ENCODE measurements around the gene DZANK1.
"Not testable (repeated sequence)": the region's sequence is repeated elsewhere in the genome, so short reads cannot be mapped to it uniquely, and the experiment has no call there.

The DZANK1 gene

DNA sequence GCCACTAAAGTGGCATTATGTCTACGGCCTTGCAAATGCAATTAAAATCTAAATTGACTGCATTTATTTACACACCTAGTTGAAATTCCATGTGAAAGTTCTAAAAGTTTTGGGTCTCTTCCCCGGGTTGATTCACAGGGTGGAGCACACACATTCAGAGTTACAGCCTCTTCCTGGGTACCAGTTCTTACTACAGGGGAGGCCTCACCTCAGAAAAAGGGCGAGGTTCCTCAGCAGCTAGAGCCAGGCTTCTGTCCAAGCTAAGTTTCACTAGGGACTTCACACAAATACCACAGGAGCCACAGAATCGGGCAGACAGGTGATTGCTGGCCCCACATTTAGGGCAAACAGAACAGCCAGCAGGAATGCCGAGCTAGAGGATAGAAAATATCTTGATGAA is 52.7 kb downstream of the DZANK1 start:
- TF ChIP-seq PAX5 (IDR thresholded peaks at IDR 0.05; ENCODE audit: insufficient read depth, low read length, severe bottlenecking) (no peak), TAF1 (IDR thresholded peaks at IDR 0.05; ENCODE audit: low read depth, low read length) (no peak), POLR2A (IDR thresholded peaks at IDR 0.05; ENCODE audit: low read depth, low read length) (no peak), POLR2AphosphoS5 (IDR thresholded peaks at IDR 0.05; ENCODE audit: low read depth, low read length) (no peak), SPI1 (IDR thresholded peaks at IDR 0.05; ENCODE audit: low read depth, low read length) (no peak), POU2F2 (IDR thresholded peaks at IDR 0.05; ENCODE audit: low read depth, low read length) (no peak)
- DNase-seq (ENCODE audit: insufficient read length, low spot score), result no peak
- no peak for FAIRE-seq

DNA sequence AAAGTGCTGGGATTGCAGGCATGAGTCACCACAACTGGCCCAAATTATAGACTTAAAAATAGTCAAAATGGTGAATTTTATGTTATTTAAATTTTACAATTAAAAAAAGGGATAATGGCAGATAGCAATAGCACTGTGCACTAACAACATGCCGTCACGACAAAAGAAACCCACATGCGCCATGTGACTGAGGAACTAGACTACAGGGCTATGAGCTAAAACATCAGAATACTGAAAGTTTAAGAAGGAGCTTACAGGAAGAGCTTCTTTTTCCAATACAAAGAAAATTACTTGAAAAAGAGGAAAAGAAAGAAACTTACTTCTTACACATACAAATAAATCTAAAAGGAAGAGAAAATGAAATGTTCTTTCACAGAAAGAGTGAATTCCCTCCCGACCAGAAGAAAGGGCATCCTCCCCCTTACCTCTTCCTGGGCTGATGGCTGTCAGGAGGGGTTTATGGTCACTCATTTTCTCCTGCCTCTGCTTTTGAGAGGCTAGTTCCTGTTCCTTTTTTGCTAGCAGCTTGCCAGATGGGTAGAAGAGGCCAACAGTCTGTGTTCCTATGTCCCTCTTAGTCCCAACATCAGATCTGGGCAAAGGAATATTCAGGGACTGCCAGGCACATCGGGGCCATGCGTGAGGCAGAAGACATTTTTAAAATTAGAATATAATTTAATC is 54.5 kb downstream of the DZANK1 start:
- FAIRE-seq, result peak; percentile 51
- TF ChIP-seq POU2F2 (IDR thresholded peaks at IDR 0.05; ENCODE audit: low read depth, low read length) (peak; percentile 42; the same call in 1 of the 2 replicates), POLR2AphosphoS5 (IDR thresholded peaks at IDR 0.05; ENCODE audit: low read depth, low read length) (no peak), PAX5 (IDR thresholded peaks at IDR 0.05; ENCODE audit: insufficient read depth, low read length, severe bottlenecking) (no peak), SPI1 (IDR thresholded peaks at IDR 0.05; ENCODE audit: low read depth, low read length) (peak; percentile 74), TAF1 (IDR thresholded peaks at IDR 0.05; ENCODE audit: low read depth, low read length) (peak; percentile 45; the same call in 1 of the 2 replicates), POLR2A (IDR thresholded peaks at IDR 0.05; ENCODE audit: low read depth, low read length) (no peak)
- DNase-seq (ENCODE audit: insufficient read length, low spot score), result no peak

DNA sequence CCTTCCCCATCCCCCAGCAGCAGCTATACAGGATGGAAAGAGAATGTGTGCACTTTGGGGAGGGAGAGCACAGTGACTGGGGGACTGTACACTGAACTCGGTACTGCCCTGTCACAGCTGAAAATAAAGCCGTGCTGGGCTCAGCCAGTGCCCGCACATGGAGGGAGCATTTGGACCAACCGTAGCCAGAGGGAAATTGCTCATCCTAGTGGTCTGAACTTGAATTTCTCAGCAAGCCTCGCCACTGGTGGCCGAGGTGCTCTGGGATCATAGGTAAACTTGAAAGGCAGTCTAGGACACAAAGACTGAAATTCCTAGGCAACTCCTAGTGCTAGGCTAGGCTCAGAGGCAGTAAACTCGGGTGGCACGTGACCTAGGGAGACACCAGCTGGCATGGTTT is 61.0 kb downstream of the DZANK1 start:
- no peak for FAIRE-seq
- no peak for TF ChIP-seq SPI1 (IDR thresholded peaks at IDR 0.05; ENCODE audit: low read depth, low read length)
- TF ChIP-seq POLR2AphosphoS5 (IDR thresholded peaks at IDR 0.05; ENCODE audit: low read depth, low read length), result no peak
- TF ChIP-seq TAF1 (IDR thresholded peaks at IDR 0.05; ENCODE audit: low read depth, low read length), result no peak
- TF ChIP-seq POU2F2 (IDR thresholded peaks at IDR 0.05; ENCODE audit: low read depth, low read length), result no peak
- no peak for TF ChIP-seq PAX5 (IDR thresholded peaks at IDR 0.05; ENCODE audit: insufficient read depth, low read length, severe bottlenecking)
- no peak for TF ChIP-seq POLR2A (IDR thresholded peaks at IDR 0.05; ENCODE audit: low read depth, low read length)
- DNase-seq (ENCODE audit: insufficient read length, low spot score), result no peak

DNA sequence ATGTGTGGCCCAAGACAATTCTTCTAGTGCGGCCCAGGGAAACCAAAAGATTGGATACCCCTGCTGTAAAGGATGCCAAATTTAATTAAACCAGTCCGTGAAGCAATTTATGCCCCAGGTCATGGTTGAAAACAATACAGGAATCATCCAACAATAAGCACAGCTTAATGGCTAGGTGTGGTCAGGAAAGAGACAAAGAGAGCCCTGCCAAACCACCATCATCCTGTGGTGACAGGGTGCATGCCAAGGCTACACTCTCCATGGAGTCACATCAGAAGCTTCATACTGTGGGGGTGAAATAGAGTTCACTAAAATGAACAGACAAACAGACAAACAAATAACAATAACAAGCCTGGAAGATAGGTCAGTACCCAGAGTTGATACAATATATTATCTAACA is 62.7 kb downstream of the DZANK1 start:
- FAIRE-seq, result no peak
- TF ChIP-seq POU2F2 (IDR thresholded peaks at IDR 0.05; ENCODE audit: low read depth, low read length) (no peak), POLR2A (IDR thresholded peaks at IDR 0.05; ENCODE audit: low read depth, low read length) (no peak), PAX5 (IDR thresholded peaks at IDR 0.05; ENCODE audit: insufficient read depth, low read length, severe bottlenecking) (no peak), TAF1 (IDR thresholded peaks at IDR 0.05; ENCODE audit: low read depth, low read length) (no peak), SPI1 (IDR thresholded peaks at IDR 0.05; ENCODE audit: low read depth, low read length) (no peak), POLR2AphosphoS5 (IDR thresholded peaks at IDR 0.05; ENCODE audit: low read depth, low read length) (no peak)
- DNase-seq (ENCODE audit: insufficient read length, low spot score), result no peak

DNA sequence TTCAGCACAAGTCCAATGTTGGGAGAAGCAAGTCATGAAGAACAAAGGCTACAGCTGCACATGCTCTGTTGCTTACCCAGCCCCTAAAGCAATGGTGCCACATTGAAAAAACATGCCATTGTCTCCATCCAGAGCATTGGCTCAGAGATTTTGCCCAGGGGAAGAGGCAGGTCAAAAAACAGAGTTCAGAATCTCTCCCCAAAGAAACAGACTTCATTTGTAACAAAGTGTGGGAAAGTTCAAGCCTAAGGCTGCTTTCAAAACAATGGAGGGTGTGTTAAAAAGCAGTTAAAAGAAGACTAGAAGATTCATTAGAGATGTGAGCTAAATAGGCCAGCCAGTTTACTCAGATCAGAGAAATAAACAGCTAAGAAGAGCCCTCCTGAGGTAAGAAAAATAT is 63.6 kb downstream of the DZANK1 start:
- FAIRE-seq, result no peak

DNA sequence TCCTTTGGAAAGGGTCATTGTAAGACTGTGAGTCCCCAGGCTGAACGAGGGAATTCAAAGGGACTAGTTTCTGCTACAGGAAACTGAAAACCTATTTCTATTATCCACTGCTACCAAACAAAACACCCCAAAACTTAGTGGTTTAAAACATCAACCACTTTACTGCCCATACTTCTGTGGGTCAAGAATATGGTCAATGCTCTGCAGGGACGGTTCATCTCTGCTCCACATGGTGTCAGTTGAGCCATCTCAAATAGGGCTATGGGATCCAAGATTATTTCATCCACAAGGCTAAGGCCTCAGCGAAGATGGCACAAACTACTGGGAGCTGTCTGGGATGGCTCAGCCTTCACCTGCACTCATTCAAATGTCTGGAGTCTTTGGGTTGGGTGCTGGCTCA is 65.5 kb downstream of the DZANK1 start:
- FAIRE-seq, result no peak

More for the DNA sequence above, 63.6 kb downstream of the DZANK1 start:
- DNase-seq (ENCODE audit: insufficient read length, low spot score), result no peak
- TF ChIP-seq SPI1 (IDR thresholded peaks at IDR 0.05; ENCODE audit: low read depth, low read length), result no peak
- no peak for TF ChIP-seq TAF1 (IDR thresholded peaks at IDR 0.05; ENCODE audit: low read depth, low read length)
- no peak for TF ChIP-seq POLR2A (IDR thresholded peaks at IDR 0.05; ENCODE audit: low read depth, low read length)
- no peak for TF ChIP-seq POU2F2 (IDR thresholded peaks at IDR 0.05; ENCODE audit: low read depth, low read length)
- no peak for TF ChIP-seq POLR2AphosphoS5 (IDR thresholded peaks at IDR 0.05; ENCODE audit: low read depth, low read length)
- TF ChIP-seq PAX5 (IDR thresholded peaks at IDR 0.05; ENCODE audit: insufficient read depth, low read length, severe bottlenecking), result no peak

DNA sequence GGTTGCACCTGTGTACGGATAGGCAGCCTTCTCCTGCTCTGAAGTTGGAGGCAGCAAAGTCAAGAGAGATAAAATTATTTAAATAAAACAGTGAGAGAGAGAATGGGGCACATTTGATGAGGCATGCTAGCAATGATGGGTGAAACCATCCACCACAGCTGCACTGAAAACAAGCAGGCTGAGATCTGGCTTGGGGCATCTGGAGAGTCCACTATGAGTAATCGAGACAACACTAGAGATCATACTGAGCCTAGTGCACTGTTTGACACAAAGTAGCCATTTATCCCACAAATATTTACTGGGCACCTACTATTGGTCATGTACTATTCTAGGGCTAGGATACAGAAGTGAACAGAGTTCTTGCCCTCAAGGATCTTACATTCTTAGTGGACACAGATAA is 66.4 kb downstream of the DZANK1 start:
- DNase-seq (ENCODE audit: insufficient read length, low spot score) (no peak), FAIRE-seq (no peak)
- TF ChIP-seq POU2F2 (IDR thresholded peaks at IDR 0.05; ENCODE audit: low read depth, low read length), result no peak
- TF ChIP-seq TAF1 (IDR thresholded peaks at IDR 0.05; ENCODE audit: low read depth, low read length), result no peak
- TF ChIP-seq SPI1 (IDR thresholded peaks at IDR 0.05; ENCODE audit: low read depth, low read length), result no peak
- no peak for TF ChIP-seq PAX5 (IDR thresholded peaks at IDR 0.05; ENCODE audit: insufficient read depth, low read length, severe bottlenecking)
- no peak for TF ChIP-seq POLR2A (IDR thresholded peaks at IDR 0.05; ENCODE audit: low read depth, low read length)
- no peak for TF ChIP-seq POLR2AphosphoS5 (IDR thresholded peaks at IDR 0.05; ENCODE audit: low read depth, low read length)

More for the DNA sequence above, 65.5 kb downstream of the DZANK1 start:
- TF ChIP-seq PAX5 (IDR thresholded peaks at IDR 0.05; ENCODE audit: insufficient read depth, low read length, severe bottlenecking) (no peak), SPI1 (IDR thresholded peaks at IDR 0.05; ENCODE audit: low read depth, low read length) (no peak), POLR2AphosphoS5 (IDR thresholded peaks at IDR 0.05; ENCODE audit: low read depth, low read length) (no peak), POU2F2 (IDR thresholded peaks at IDR 0.05; ENCODE audit: low read depth, low read length) (no peak), POLR2A (IDR thresholded peaks at IDR 0.05; ENCODE audit: low read depth, low read length) (no peak)
- DNase-seq (ENCODE audit: insufficient read length, low spot score), result no peak

DNA sequence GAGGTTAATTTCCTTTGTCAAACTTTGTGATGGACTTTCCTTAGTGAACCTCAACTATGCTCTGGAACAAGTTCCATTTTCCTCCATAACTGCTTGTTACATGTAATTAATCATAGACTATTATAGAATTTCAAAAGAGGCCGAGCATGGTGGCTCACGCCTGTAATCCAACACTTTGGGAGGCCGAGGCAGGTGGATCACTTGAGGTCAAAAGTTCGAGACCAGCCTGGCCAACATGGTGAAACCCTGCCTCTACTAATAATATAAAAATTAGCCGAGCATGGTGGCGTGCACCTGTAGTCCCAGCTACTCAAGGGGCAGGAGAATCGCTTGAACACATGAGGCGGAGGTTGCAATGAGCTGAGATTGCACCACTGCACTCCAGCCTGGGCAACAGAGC is 68.1 kb downstream of the DZANK1 start:
- not testable (repeated sequence) for DNase-seq (ENCODE audit: insufficient read length, low spot score); FAIRE-seq

DNA sequence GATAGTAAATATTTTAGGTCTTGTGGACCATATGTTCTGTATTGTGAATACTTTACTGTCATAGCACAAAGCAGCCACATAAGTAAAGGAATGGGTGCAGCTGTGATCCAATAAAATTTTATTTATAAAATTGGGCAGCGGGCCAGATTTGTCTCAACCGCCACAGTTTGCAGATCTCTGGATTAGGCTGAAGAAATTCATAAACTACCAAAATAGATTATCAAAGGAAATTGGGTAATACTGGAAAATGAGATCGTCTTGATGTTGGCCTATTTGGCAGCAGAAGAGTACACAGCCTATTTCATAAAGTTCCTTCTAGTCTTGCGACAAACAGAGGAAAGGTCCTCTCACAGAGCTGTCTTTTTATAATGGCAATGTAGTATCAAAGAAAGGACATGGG is 69.8 kb downstream of the DZANK1 start:
- FAIRE-seq (no peak), DNase-seq (ENCODE audit: insufficient read length, low spot score) (no peak)
- TF ChIP-seq POLR2AphosphoS5 (IDR thresholded peaks at IDR 0.05; ENCODE audit: low read depth, low read length) (no peak), SPI1 (IDR thresholded peaks at IDR 0.05; ENCODE audit: low read depth, low read length) (no peak), PAX5 (IDR thresholded peaks at IDR 0.05; ENCODE audit: insufficient read depth, low read length, severe bottlenecking) (no peak), TAF1 (IDR thresholded peaks at IDR 0.05; ENCODE audit: low read depth, low read length) (no peak), POLR2A (IDR thresholded peaks at IDR 0.05; ENCODE audit: low read depth, low read length) (no peak), POU2F2 (IDR thresholded peaks at IDR 0.05; ENCODE audit: low read depth, low read length) (no peak)

DNA sequence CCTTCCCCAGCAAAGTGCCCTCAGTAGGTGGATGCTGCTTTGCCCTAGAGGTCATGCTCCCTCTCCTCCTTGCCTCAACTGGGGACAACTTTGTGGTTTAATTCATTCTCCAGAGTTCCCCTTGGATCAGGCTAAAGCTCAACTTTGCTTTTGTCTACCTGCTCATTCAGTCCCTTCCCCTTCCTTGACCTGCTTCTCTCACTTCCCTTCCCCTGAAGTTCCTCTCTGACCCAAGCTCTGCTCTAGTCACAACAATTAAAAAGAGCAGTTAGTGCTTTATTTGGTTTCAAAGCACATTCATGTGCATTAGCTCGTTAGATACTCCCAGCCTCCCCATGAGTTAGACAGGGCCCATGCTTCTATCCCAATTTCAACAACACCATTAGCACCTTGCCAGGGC is 71.3 kb downstream of the DZANK1 start:
- FAIRE-seq (no peak), DNase-seq (ENCODE audit: insufficient read length, low spot score) (no peak)
- TF ChIP-seq TAF1 (IDR thresholded peaks at IDR 0.05; ENCODE audit: low read depth, low read length) (no peak), SPI1 (IDR thresholded peaks at IDR 0.05; ENCODE audit: low read depth, low read length) (peak; percentile 75), POU2F2 (IDR thresholded peaks at IDR 0.05; ENCODE audit: low read depth, low read length) (no peak)
